H9 (cell line): ENCODE results near the gene SLC2A8. TPM values are rescaled to one million over a fixed set of nuclear protein-coding genes. Genes with fewer than 3 reads are reported as not detected.

ENCODE experiments used
- DNase-seq: peaks from one replicate; pipeline ENCODE4 v3.0.0-alpha.2; 2017
- H2AFZ ChIP-seq: one replicate; pipeline ENCODE4 v1.6.1; 2013; ENCODE audit warnings: mild to moderate bottlenecking, low read length, control low read depth, moderate library complexity
- H2AK5ac ChIP-seq: 2 replicates; pipeline ENCODE4 v1.6.1; 2013; ENCODE audit warnings: low read length, control low read depth, mixed read lengths; ENCODE audit not compliant: insufficient read length
- H2BK120ac ChIP-seq: one replicate; pipeline ENCODE4 v1.6.1; 2013; ENCODE audit warnings: low read depth, mild to moderate bottlenecking, low read length, control low read depth, inconsistent platforms; ENCODE audit not compliant: poor library complexity, severe bottlenecking
- H2BK12ac ChIP-seq: 2 replicates; pipeline ENCODE4 v1.6.1; 2013; ENCODE audit warnings: low read length, control low read depth, mixed read lengths, low read depth; ENCODE audit not compliant: insufficient read length
- H2BK15ac ChIP-seq: 2 replicates; pipeline ENCODE4 v1.6.1; 2013; ENCODE audit warnings: low read depth, low read length, control low read depth
- H2BK20ac ChIP-seq: one replicate; pipeline ENCODE4 v1.6.1; 2013; ENCODE audit warnings: low read depth, mild to moderate bottlenecking, low read length, control low read depth, inconsistent platforms; ENCODE audit not compliant: poor library complexity, severe bottlenecking
- H2BK5ac ChIP-seq: 2 replicates; pipeline ENCODE4 v1.6.1; 2013; ENCODE audit warnings: low read length, control low read depth, mixed read lengths; ENCODE audit not compliant: insufficient read length
- H3K14ac ChIP-seq: 2 replicates; pipeline ENCODE4 v1.6.1; 2013; ENCODE audit warnings: low read length, control low read depth; ENCODE audit not compliant: insufficient read depth
- H3K18ac ChIP-seq: 2 replicates; pipeline ENCODE4 v1.6.1; 2013; ENCODE audit warnings: low read depth, mild to moderate bottlenecking, mixed read lengths, low read length, control low read depth; ENCODE audit not compliant: insufficient read length
- H3K23ac ChIP-seq: 2 replicates; pipeline ENCODE4 v1.6.1; 2013; ENCODE audit warnings: low read length, control low read depth, mixed read lengths, low read depth; ENCODE audit not compliant: insufficient read length
- H3K23me2 ChIP-seq: 2 replicates; pipeline ENCODE4 v1.6.1; 2013; ENCODE audit warnings: low read depth, mild to moderate bottlenecking, mixed read lengths, low read length, control low read depth; ENCODE audit not compliant: insufficient read length, poor library complexity, severe bottlenecking
- H3K27ac ChIP-seq: 2 replicates; pipeline ENCODE4 v1.5.1; 2013; ENCODE audit warnings: low read length, control low read depth, mixed read lengths, low read depth; ENCODE audit not compliant: insufficient read length
- H3K27me3 ChIP-seq: 2 replicates; pipeline ENCODE4 v1.6.1; 2013; ENCODE audit warnings: low read length, control low read depth, inconsistent platforms; ENCODE audit not compliant: insufficient read depth
- H3K4ac ChIP-seq: 2 replicates; pipeline ENCODE4 v1.6.1; 2013; ENCODE audit warnings: low read depth, mild to moderate bottlenecking, control low read depth, inconsistent platforms, low read length, moderate library complexity
- H3K4me1 ChIP-seq: 2 replicates; pipeline ENCODE4 v1.6.1; 2013; ENCODE audit warnings: low read length, control low read depth, inconsistent platforms; ENCODE audit not compliant: insufficient read depth
- H3K4me2 ChIP-seq: 2 replicates; pipeline ENCODE4 v1.6.1; 2013; ENCODE audit warnings: low read length, control low read depth, mixed read lengths; ENCODE audit not compliant: insufficient read length, insufficient read depth
- H3K56ac ChIP-seq: 2 replicates; pipeline ENCODE4 v1.6.1; 2013; ENCODE audit warnings: low read depth, mild to moderate bottlenecking, mixed read lengths, low read length, control low read depth; ENCODE audit not compliant: insufficient read length
- H3K79me1 ChIP-seq: 2 replicates; pipeline ENCODE4 v1.6.1; 2013; ENCODE audit warnings: low read depth, mild to moderate bottlenecking, moderate library complexity, low read length, control low read depth, inconsistent platforms; ENCODE audit not compliant: insufficient read depth, poor library complexity, severe bottlenecking
- H3K79me2 ChIP-seq: 2 replicates; pipeline ENCODE4 v1.6.1; 2013; ENCODE audit warnings: low read length, control low read depth, inconsistent platforms; ENCODE audit not compliant: insufficient read depth
- H3K9ac ChIP-seq: 2 replicates; pipeline ENCODE4 v1.6.1; 2013; ENCODE audit warnings: low read length, control low read depth, mixed read lengths; ENCODE audit not compliant: insufficient read length; ENCODE audit errors: extremely low read depth
- H3K9me3 ChIP-seq: one replicate; pipeline ENCODE4 v1.6.1; 2013; ENCODE audit warnings: low read depth, low read length, inconsistent platforms; ENCODE audit not compliant: control insufficient read depth
- H3T11ph ChIP-seq: one replicate; pipeline ENCODE4 v1.6.1; 2013; ENCODE audit warnings: mild to moderate bottlenecking, low read length, control low read depth, inconsistent platforms
- H4K20me1 ChIP-seq: one replicate; pipeline ENCODE4 v1.6.1; 2013; ENCODE audit not compliant: control insufficient read depth, insufficient read length, insufficient read depth
- H4K5ac ChIP-seq: 2 replicates; pipeline ENCODE4 v1.6.1; 2013; ENCODE audit warnings: low read depth, mild to moderate bottlenecking, mixed read lengths, low read length, control low read depth; ENCODE audit not compliant: insufficient read length
- H4K8ac ChIP-seq: replicated peaks from 2 replicates; pipeline ENCODE4 v1.6.1; 2013; ENCODE audit warnings: low read length, control low read depth, mixed read lengths, low read depth; ENCODE audit not compliant: insufficient read length
- H4K91ac ChIP-seq: 2 replicates; pipeline ENCODE4 v1.6.1; 2013; ENCODE audit warnings: low read depth, mild to moderate bottlenecking, moderate library complexity, mixed read lengths, low read length, control low read depth; ENCODE audit not compliant: insufficient read length
- H3K27ac Mint-ChIP-seq, 3 experiments: 2 replicates in 2 of 3; 3 replicates in 1 of 3; pipeline ENCODE4 v1.8.0; 2020 to 2021; ENCODE audit warnings: mixed read lengths in 3 of 3, mild to moderate bottlenecking in 1 of 3, moderate library complexity in 1 of 3
- H3K27me3 Mint-ChIP-seq: 2 replicates; pipeline ENCODE4 v1.8.0; 2021; ENCODE audit warnings: low read depth, mild to moderate bottlenecking, moderate library complexity, mixed read lengths
- H3K36me3 Mint-ChIP-seq, 3 experiments: 2 replicates in 2 of 3; 3 replicates in 1 of 3; pipeline ENCODE4 v1.8.0; 2020 to 2021; ENCODE audit warnings: low read depth in 3 of 3, mixed read lengths in 3 of 3; ENCODE audit not compliant: insufficient read depth in 1 of 3
- H3K4me1 Mint-ChIP-seq, 2 experiments: 2 replicates each; pipeline ENCODE4 v1.8.0; 2020; ENCODE audit warnings: mixed read lengths in 2 of 2
- H3K4me3 Mint-ChIP-seq, 2 experiments: 2 replicates in 1 of 2; 3 replicates in 1 of 2; pipeline ENCODE4 v1.8.0; 2020 to 2021; ENCODE audit warnings: mild to moderate bottlenecking in 2 of 2, mixed read lengths in 2 of 2, moderate library complexity in 1 of 2
- H3K9me3 Mint-ChIP-seq, 2 experiments: 2 replicates in 1 of 2; 3 replicates in 1 of 2; pipeline ENCODE4 v1.8.0; 2020; ENCODE audit warnings: mild to moderate bottlenecking in 2 of 2, mixed read lengths in 2 of 2, moderate library complexity in 1 of 2
- WGBS: extraction: QIAGEN DNeasy Blood & Tissue Kit; methylation state at CpG from one replicate; pipeline ENCODE4 v1.1.7; 2013; ENCODE audit warnings: missing lambda C conversion rate, low lambda C conversion rate, mixed read lengths; ENCODE audit not compliant: insufficient read length; ENCODE audit errors: extremely low coverage; 5-methylcytosine and 5-hydroxymethylcytosine counted together
- total RNA-seq: library from RNA; stranded (reverse); gene quantifications from 2 replicates; pipeline ENCODE4 v1.2.1, GENCODE V29; 2021
- TF ChIP-seq, protein P1 (sequence below): fragments of 200-600 bp; sonication (generic); conservative IDR thresholded peaks from 3 replicates; pipeline ENCODE4 v1.8.0; 2021; ENCODE audit warnings: antibody characterized with exemption, mild to moderate bottlenecking

Gene SLC2A8
- total RNA-seq, 1 experiment from 2014 or later, result 38.3 TPM

DNA sequence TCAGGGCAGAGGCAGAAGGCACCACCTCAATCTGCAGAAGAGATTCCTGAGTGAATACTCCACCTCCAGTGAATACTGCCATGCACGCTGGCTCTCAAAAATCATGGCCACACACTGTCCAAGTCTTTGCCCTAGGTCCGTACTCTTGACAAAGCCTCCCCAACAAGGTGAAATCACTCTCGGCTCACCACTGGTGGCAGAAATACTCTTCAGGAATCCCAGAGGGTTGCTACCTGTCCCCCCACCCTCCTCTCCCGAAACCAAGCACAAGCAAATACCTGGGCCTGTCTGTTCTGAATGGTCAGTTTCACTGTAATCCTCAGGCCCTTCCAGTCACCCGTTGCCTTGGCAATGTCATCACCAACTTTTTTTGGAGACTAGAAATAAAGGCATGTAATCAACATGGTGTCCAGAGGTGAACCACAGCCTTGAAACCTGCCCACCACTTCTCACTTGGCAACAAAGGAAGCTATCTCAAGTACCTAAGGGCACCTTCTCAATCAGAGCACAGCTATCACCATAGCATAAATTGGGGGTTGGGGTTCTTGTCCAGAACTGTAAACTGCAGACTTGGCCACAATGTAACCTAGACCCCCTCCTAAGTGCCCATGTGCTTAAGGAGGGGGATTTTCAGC, 52.5 kb downstream of the SLC2A8 start:
- Histone ChIP-seq H3K79me1 (peaks cover 2% of the 10 kb centered on the region), H3K4me1 (peaks cover 4% of the 10 kb centered on the region), H3K9me3 (no peaks in the 10 kb centered on the region), H3T11ph (no peak overlapping the region), H4K91ac (no peak overlapping the region), H3K4me2 (peak overlapping the region; percentile 93), H3K56ac (peak overlapping the region; percentile 44), H3K23me2 (peaks cover 18% of the 10 kb centered on the region), H3K9ac (peak overlapping the region; percentile 99), H3K23ac (no peak overlapping the region), H3K4ac (no peak overlapping the region), H4K8ac (no peak overlapping the region), H3K14ac (no peak overlapping the region), H2BK5ac (no peak overlapping the region), H2AFZ (no peak overlapping the region), H4K20me1 (no peaks in the 10 kb centered on the region), H3K27ac (peak overlapping the region; percentile 37), H2AK5ac (no peak overlapping the region), H3K79me2 (peaks cover 20% of the 10 kb centered on the region; the same call in 1 of the 2 replicates), H3K18ac (no peak overlapping the region), H2BK20ac (no peak overlapping the region), H2BK15ac (no peak overlapping the region), H4K5ac (no peak overlapping the region), H3K27me3 (no peaks in the 10 kb centered on the region), H2BK120ac (no peak overlapping the region), H2BK12ac (no peak overlapping the region)
- Mint-ChIP-seq H3K4me1 (peaks cover 24 to 28% of the 10 kb centered on the region in 2 experiments), H3K27ac (peak overlapping the region; percentile 67 to 99 (median 99); a peak in 6 of 7 replicates), H3K36me3 (peaks cover 58 to 69% (median 66%) of the 10 kb centered on the region in 3 experiments), H3K9me3 (peaks cover 0 to 4% of the 10 kb centered on the region in 2 experiments; a peak in 4 of 5 replicates), H3K27me3 (peaks cover 2% of the 10 kb centered on the region), H3K4me3 (peak overlapping the region; percentile 96 to 99)
- TF ChIP-seq, protein P1, sequence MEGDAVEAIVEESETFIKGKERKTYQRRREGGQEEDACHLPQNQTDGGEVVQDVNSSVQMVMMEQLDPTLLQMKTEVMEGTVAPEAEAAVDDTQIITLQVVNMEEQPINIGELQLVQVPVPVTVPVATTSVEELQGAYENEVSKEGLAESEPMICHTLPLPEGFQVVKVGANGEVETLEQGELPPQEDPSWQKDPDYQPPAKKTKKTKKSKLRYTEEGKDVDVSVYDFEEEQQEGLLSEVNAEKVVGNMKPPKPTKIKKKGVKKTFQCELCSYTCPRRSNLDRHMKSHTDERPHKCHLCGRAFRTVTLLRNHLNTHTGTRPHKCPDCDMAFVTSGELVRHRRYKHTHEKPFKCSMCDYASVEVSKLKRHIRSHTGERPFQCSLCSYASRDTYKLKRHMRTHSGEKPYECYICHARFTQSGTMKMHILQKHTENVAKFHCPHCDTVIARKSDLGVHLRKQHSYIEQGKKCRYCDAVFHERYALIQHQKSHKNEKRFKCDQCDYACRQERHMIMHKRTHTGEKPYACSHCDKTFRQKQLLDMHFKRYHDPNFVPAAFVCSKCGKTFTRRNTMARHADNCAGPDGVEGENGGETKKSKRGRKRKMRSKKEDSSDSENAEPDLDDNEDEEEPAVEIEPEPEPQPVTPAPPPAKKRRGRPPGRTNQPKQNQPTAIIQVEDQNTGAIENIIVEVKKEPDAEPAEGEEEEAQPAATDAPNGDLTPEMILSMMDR, result no peak
- no CpG with 5 or more reads among the region's 5 CpGs for WGBS
- DNase-seq, result no peak
